ENCODE measurements around the gene PDGFC. TPM values are rescaled to one million over a fixed set of nuclear protein-coding genes. Genes with fewer than 3 reads are reported as not detected.

The PDGFC gene
- total RNA-seq, 1 donor from 2014 or later = 45.2 TPM

- peak; percentile 27 for DNase-seq (ENCODE audit: low spot score)
Measured at GRCh38 chr4:156829201-156829873, 142.3 kb downstream of the PDGFC start.

- no peak for DNase-seq (ENCODE audit: low spot score)
Measured at GRCh38 chr4:156827519-156827918, 144.1 kb downstream of the PDGFC start.

- no peak for DNase-seq (ENCODE audit: low spot score)
Measured at GRCh38 chr4:156825074-156825473, 146.5 kb downstream of the PDGFC start.

- no peak for DNase-seq (ENCODE audit: low spot score)
Measured at GRCh38 chr4:156824451-156825060, 147.0 kb downstream of the PDGFC start.

- no peak for DNase-seq (ENCODE audit: low spot score)
Measured at GRCh38 chr4:156820931-156821330, 150.7 kb downstream of the PDGFC start.

- no peak for DNase-seq (ENCODE audit: low spot score)
Measured at GRCh38 chr4:156816360-156816755, 155.2 kb downstream of the PDGFC start.

- DNase-seq (ENCODE audit: low spot score) = no peak
Measured at GRCh38 chr4:156815717-156816359, 155.8 kb downstream of the PDGFC start.

GRCh38 chr4:156811963-156812362, 159.6 kb downstream of the PDGFC start:
- DNase-seq (ENCODE audit: low spot score) = no peak

- no peak for DNase-seq (ENCODE audit: low spot score)
Measured at GRCh38 chr4:156811286-156811685, 160.3 kb downstream of the PDGFC start.

GRCh38 chr4:156805696-156806095, 165.9 kb downstream of the PDGFC start:
- no peak for DNase-seq (ENCODE audit: low spot score)

GRCh38 chr4:156803056-156803455, 168.5 kb downstream of the PDGFC start:
- no peak for DNase-seq (ENCODE audit: low spot score)

GRCh38 chr4:156800463-156800862, 171.1 kb downstream of the PDGFC start:
- no peak for DNase-seq (ENCODE audit: low spot score)

GRCh38 chr4:156799121-156799589, 172.4 kb downstream of the PDGFC start:
- DNase-seq (ENCODE audit: low spot score) = no peak

GRCh38 chr4:156798438-156798837, 173.2 kb downstream of the PDGFC start:
- no peak for DNase-seq (ENCODE audit: low spot score)

GRCh38 chr4:156797206-156797605, 174.4 kb downstream of the PDGFC start:
- no peak for DNase-seq (ENCODE audit: low spot score)

- no peak for DNase-seq (ENCODE audit: low spot score)
Measured at GRCh38 chr4:156795727-156796126, 175.9 kb downstream of the PDGFC start.

GRCh38 chr4:156794863-156795262, 176.7 kb downstream of the PDGFC start:
- DNase-seq (ENCODE audit: low spot score) = no peak

GRCh38 chr4:156792462-156793085, 179.0 kb downstream of the PDGFC start:
- DNase-seq (ENCODE audit: low spot score) = no peak

GRCh38 chr4:156790866-156791265, 180.7 kb downstream of the PDGFC start:
- no peak for DNase-seq (ENCODE audit: low spot score)

GRCh38 chr4:156788782-156789181, 182.8 kb downstream of the PDGFC start:
- no peak for DNase-seq (ENCODE audit: low spot score)

GRCh38 chr4:156786713-156787112, 184.9 kb downstream of the PDGFC start:
- DNase-seq (ENCODE audit: low spot score) = no peak

GRCh38 chr4:156784970-156785369, 186.6 kb downstream of the PDGFC start:
- DNase-seq (ENCODE audit: low spot score) = no peak

- no peak for DNase-seq (ENCODE audit: low spot score)
Measured at GRCh38 chr4:156783966-156784365, 187.6 kb downstream of the PDGFC start.
